HG02798 (cell line): ENCODE data around the gene ZNF222.
A peak's percentile ranks its signal among the peaks of the same experiment; 100 is the strongest.

ENCODE experiments used
- ATAC-seq: cut with Tn5 transposase; IDR thresholded peaks from one replicate; pipeline ENCODE4 v1.9.1; 2021; ENCODE audit warnings: mild to moderate bottlenecking; ENCODE audit not compliant: unreplicated experiment, poor library complexity

ZNF222 gene

DNA sequence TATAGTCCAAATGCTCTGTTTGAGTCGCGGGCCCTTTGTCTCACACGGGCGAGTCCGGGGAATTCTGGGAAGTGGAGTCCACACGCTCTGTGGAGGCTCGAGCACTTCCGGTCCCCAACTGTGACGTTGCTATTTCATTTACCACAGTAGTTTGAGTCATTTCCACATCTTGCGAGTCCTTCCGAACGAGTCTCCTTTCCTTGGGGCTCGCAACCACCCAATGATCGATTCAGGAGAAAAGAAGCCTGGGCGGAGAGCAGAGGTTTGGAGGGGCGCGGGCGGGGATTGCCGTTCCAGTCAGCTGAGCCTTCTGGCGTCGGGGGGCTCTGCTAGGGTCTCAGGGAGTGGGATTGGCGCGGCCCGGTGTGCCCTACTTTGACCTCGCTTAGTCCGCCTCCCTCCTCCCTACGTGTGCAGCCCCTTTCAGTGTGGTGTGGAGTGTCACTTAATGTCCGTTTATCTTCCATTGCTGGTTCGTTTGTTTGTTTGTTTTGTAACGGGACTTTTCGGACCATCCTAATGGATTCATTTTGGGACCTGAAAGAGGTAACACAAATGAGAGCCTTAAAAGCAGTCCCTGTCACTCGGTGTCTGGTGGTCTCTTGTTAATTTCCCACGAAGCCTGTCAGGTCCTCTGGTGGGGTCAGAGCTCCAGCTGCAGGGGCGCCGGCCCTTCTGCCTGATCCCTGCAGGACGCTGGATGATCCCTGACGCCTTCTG is at the start of gene ZNF222:
ZNF222 (plus strand) TSS at position 163 of the 720 bp plus-strand sequence; CDS start at position 221, 58 bp downstream.
- peak; percentile 89 for ATAC-seq

GRCh38 chr19:43976732-43977131 is 48.4 kb upstream of the ZNF222 start:
- ATAC-seq, result no peak

DNA sequence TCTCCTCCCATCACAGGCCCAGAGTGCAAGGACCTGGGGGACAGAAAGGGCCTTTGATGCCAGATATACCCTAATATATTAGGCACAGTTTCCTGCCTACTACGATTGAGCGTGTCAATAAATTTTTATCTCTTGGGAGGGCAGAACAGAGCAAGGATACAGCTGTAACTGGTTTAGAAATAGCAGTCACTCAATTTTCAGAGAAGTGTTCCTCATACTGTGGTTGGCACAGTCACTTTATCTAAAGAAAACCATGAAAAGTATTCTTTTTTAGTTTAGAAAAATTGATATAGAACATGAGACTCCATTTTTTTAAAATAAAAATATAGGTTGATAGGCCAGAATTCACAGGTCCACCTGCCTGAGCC is 41.7 kb upstream of the ZNF222 start:
- peak; percentile 9 for ATAC-seq

DNA sequence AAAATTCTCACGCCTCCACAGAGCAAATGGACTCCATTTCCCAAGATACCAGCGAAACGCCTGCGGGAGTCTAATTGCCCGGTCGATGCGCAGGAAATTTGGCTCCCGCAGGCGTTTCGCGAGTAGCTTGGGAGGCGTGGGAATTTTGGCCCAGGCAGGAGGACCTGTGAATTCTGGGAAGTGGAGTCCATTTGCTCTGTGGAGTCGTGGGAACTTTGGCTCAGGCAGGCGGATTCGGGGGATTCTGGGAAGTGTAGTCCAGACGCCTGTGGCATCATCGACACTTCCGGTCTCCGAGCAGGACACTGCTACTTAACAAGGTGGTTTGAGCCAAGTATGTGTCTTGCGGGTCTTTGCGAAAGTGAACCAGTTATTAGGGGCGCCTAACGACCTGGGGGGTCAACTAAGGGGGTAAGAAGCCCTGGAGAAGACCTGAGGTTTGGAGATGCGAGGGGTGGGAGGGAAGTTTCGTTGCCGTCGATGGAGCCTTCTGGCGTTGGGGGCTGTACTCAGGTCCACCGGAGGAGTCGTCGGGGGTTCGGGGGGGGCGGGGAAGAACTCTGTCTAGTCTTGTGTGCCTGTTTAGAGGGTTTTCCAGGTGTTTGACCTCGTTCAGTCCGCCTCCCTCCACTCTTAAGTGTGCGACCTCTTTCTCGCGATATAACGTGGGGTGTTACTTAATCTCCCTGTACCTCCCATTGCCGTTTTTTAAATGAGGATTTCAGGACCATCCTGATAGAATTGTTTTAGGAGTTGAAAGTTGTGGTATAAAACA is 41.1 kb upstream of the ZNF222 start, which contains the start of gene ZNF155:
ZNF155 (plus strand) TSS at position 277 of the 775 bp plus-strand sequence. CDS start 4,356 bp downstream, outside the sequence.
- ATAC-seq, result peak; percentile 85

GRCh38 chr19:43984687-43985000 is 40.5 kb upstream of the ZNF222 start:
- ATAC-seq, result peak; percentile 18

DNA sequence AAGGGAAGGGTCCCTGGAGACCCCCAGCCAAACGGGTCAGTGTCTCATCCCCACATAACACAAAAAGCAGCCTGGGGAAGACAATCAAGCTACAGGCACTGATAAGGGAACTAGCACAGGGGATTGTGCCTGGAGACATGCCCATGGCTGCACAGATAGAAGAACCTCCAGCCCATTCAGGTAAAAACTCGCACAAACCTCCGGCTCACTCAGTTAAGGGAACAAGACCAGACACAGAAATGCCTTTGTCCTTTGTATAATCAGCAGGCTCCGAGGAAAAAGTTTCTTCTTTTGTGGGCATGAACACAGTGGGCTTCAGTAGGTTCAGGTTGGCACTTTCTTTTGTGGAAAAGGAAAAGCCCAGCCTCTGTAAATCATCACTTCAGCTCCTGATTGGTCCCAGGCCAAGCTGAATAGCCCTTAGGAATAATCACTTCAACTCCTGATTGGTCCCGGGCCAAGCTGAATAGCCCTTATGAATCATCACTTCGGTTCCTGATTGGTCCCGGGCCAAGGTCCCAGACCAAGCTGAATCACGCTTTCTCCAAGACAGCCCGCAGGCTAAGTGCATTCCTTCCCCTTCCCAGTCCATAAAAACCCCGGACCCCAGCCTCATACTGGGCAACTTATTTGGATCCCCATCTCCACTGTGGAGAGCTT is 27.4 kb upstream of the ZNF222 start:
- no peak for ATAC-seq

DNA sequence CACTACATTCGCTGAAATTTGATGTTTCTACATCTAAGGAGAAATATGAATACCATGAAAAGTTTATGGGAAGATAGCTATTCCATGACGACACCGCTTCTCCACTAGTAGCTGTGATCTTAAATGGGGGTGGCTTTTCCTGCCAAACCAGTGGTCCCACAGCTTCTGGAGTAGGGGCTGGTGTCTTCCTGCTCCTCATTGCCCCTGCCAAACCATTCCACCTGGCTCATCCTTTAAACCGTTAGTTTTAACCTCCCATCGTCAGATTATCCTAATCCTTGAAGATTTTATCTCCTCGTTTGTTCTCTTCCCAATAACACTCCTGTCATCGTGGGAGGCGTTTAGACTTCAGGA is 23.0 kb upstream of the ZNF222 start:
- no peak for ATAC-seq

DNA sequence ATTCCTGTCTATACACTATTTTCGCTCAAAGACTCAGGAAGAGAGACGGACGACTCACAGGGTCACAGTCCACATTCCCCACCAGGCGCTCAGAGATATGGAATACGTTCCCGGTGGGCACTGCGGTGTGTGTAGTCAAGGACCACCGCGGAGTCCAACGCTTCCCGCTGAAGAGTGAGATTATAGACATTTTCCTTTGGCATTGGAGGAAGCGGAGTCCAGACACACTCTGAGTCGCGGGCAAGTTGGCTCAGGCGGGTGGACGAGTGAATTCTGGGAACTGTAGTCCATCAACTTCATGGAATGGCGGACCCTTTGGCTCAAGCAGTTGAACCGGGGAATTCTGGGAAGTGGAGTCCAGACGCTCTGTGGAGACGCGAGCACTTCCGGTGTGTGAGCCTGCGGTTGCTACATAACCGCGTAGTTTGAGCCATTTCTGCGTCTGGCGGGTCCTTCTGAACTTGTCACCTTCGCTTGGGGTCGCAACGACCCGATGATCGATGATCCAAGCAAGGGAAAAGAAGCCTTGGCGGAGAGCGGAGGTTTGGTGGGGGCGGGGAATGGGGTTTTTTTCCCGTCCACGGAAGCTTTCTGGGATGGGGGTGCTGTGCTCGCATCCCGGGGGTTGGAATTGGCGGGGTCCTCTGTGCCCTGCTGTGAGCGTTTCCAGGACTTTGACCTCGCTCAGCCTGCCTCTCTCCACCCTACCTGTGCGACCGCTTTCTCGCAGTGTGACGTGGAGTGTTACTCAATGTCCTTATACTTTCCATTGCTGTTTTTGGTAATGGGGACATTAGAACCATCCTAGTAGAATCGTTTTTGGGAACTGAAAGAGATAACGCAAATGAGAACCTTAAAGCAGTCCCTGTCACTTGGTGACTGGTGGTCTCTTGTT is 22.4 kb upstream of the ZNF222 start, which contains the start of gene ZNF230:
ZNF230 (plus strand) TSS at position 392 of the 895 bp plus-strand sequence. CDS start 4,122 bp downstream, outside the sequence.
- ATAC-seq, result peak; percentile 92

GRCh38 chr19:44003461-44004009 is 21.6 kb upstream of the ZNF222 start:
- ATAC-seq, result peak; percentile 24

GRCh38 chr19:44005973-44006372 is 19.2 kb upstream of the ZNF222 start:
- ATAC-seq, result no peak

DNA sequence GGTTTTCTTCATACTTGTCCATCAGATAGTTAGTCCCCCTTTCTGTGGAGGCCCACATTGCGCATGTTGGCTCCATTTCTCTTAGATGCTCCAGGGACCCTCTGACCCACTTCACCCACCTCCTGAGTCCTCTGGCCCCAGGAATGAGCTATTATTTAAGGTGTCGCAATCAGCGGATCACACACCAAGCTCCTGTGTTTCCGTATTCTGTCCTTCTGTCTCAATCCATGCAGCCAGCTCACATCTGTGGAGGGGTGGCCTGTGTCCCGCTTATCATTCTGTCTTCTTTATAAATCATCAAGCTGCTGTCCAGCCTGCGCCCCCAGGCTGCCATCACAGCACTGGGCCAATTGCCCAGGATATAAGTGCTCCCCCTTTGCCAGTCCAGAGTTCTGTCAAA is 17.7 kb upstream of the ZNF222 start:
- ATAC-seq, result no peak

DNA sequence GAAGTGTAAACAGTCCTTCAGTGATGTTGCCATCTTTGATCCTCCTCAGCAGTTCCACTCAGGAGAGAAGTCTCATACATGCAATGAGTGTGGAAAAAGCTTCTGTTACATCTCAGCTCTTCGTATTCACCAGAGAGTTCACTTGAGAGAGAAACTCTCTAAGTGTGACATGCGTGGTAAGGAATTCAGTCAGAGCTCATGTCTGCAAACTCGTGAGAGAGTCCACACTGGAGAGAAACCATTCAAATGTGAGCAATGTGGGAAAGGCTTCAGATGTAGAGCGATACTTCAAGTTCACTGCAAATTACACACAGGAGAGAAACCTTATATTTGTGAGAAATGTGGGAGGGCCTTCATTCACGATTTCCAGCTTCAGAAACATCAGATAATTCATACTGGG is 14.7 kb upstream of the ZNF222 start:
- ATAC-seq, result no peak

DNA sequence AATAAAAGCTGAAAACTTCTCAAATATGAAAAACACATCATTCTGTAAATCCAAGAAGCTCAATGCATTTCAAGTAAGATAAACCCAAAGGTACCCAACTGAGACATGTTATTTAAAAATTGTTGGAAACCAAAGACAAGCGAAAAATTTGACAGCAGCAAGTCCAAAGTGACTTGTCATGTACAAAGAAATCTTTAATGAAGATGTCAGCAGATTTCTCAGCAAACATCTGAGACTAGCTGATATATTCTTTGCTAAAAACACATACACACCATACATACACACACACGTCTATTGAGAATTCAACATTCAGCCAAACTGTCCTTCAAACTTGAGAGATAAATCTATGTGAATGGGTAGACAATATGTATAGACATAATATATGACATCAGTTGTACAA is 5.7 kb upstream of the ZNF222 start:
- no peak for ATAC-seq

DNA sequence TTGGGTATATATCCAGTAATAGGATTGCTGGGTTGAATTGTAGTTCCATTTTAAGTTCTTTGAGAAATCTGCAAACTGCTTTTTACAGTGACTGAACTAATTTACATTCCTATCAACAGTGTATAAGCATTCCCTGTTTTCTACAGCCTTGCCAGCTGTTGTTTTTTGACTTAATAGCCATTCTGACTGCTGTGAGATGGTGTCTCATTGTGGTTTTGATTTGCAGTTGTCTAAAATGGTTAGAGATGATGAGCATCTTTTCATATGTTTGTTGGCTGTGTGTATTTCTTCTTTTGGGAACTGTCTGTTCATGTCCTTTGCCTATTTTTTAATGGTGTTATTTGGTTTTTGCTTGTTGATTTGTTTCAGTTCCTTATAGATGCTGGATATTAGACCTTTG is 4.0 kb upstream of the ZNF222 start:
- no peak for ATAC-seq

- ATAC-seq, result no peak
Observed at GRCh38 chr19:44024900-44025216, 321 bp upstream of the ZNF222 start.

DNA sequence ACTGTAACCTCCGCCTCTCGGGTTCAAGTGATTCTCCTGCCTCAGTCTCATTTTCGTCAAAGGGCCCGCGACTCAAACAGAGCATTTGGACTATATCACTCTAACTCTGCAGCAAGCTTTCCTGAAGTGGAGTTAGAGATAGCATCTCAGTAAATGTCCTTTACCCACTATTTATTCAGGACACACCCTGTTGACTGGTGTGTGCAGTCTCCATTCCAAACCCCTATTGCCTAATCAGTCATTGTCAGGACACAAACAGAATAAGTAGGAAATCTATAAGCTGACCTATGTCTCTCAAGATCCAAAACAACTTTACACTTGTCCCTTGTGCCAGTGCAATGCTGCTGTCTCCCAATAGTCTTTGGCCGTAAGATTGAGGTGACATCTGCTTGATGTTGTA is 1.4 kb downstream of the ZNF222 start:
- ATAC-seq, result no peak

GRCh38 chr19:44032001-44032610 is 6.9 kb downstream of the ZNF222 start:
- ATAC-seq, result no peak

DNA sequence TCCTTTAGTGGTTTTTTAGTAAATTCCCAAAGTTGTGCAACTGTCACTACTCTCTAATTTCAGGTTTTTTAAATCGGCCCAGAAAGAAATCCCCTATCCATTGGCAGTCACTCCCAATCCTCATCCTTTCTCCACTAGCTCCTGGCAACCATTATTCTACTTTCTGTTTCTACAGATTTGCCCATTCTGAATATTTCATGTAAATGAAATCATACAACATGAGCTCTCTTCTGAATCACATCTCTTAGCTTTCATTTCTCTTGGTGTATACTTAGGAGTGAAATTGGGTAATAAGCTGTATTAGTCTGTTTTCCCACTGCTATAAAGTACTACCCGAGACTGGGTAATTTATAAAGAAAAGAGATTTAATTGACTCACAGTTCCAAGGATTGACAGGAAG is 17.0 kb downstream of the ZNF222 start:
- ATAC-seq, result no peak

DNA sequence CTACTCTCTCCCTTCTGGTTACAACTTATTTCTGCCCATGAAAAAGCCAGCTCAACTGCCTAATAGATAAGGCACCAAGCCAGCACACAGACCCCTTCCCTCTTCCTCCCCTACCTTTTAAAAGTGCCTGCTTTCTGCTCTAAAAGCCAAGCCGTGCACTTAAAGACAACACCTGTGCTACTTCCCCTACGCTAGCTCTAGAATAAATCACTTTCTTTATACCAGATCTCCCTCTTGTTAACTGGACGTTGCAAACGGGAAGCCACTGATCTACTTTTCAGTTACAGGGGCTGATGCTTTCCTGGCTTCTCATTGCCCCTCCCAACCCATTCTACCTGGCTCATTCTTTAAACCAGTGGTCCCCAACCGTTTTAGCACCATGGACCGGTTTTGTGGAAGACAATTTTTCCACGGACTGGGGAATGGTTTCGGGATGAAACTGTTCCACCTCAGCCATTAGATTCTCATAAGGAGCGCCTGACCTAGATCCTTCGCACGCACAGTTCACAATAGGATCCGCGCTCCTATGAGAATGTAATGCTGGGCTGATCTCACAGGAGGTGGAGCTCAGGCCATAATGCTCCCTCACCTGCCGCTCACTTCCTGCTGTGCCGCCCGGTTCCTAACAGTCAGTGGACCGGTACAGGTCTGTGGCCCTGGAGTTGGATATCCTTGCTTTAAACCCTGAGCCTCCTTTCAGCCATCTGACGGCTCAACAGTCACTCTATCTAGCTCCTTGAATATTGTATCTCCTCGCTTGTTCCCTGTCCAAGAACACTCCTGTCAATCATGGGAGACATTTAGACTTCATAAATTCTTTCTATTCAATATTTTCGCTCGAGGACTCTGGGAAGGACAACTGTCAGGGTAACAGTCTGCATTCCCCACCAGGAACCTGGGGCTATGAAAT is 25.8 kb downstream of the ZNF222 start:
- ATAC-seq, result peak; percentile 23
